ENCODE measurements around the gene ANKRD28. TPM values are rescaled to one million over a fixed set of nuclear protein-coding genes. Genes with fewer than 3 reads are reported as not detected.

The ANKRD28 gene
- total and polyA plus RNA-seq, 2 of the 8 experiments (the other 6 are each of a cell fraction or from before 2014, with no cell fraction given) = 39.1 to 61.7 TPM

GRCh38 chr3:15847239-15847638 is 49.5 kb upstream of the ANKRD28 start:
- Histone ChIP-seq H2AK5ac (ENCODE audit: low read depth, low read length) (no peak overlapping the region), H3K79me2 (ENCODE audit: control insufficient read depth in 1 of 2, insufficient read depth in 2 of 2, low read length in 2 of 2) (peaks cover 10 to 98% of the 10 kb centered on the region in 2 experiments; a peak in 3 of 4 replicates), H4K20me1 (replicated peaks in 1 of 2; ENCODE audit: control insufficient read depth in 1 of 2, insufficient read depth in 2 of 2, low read length in 2 of 2) (peaks cover 2% of the 10 kb centered on the region in 2 experiments), H3K23me2 (ENCODE audit: low read depth, low read length) (no peaks in the 10 kb centered on the region), H3K4ac (replicated peaks; ENCODE audit: insufficient read length, low read depth, low read length) (no peak overlapping the region), H3K4me3 (ENCODE audit: extremely low read depth in 1 of 4, insufficient read depth in 2 of 4, low read depth in 3 of 4, low read length in 4 of 4) (no peak overlapping the region), H2BK20ac (ENCODE audit: low read length) (no peak overlapping the region), H3K27ac (ENCODE audit: low read depth, low read length) (no peak overlapping the region), H3K36me3 (ENCODE audit: control insufficient read depth in 2 of 4, insufficient read depth in 4 of 4, low read length in 3 of 4) (peaks cover 0 to 2% (median 0%) of the 10 kb centered on the region in 4 experiments; a peak in 2 of 8 replicates), H3K23ac (ENCODE audit: insufficient read length) (no peak overlapping the region), H3K18ac (ENCODE audit: extremely low read depth, low read length) (no peak overlapping the region), H2BK12ac (ENCODE audit: low read depth, low read length) (no peak overlapping the region), H3K27me3 (replicated peaks in 1 of 4; ENCODE audit: control insufficient read depth in 3 of 4, extremely low read depth in 1 of 4, insufficient read depth in 3 of 4, low read length in 3 of 4) (no peaks in the 10 kb centered on the region), H3K4me2 (ENCODE audit: insufficient read depth in 1 of 2, low read depth in 2 of 2, low read length in 2 of 2) (no peak overlapping the region), H2BK120ac (replicated peaks; ENCODE audit: low read depth, low read length) (no peak overlapping the region), H4K8ac (ENCODE audit: extremely low read depth, insufficient read depth, low read length) (no peak overlapping the region), H3K9me3 (ENCODE audit: insufficient read depth in 2 of 2, low read depth in 1 of 2, low read length in 1 of 2) (peaks cover 2 to 7% of the 10 kb centered on the region in 2 experiments; a peak in 2 of 4 replicates), H2AFZ (ENCODE audit: low read length) (no peak overlapping the region), H3K9ac (replicated peaks in 1 of 4; ENCODE audit: extremely low read depth in 1 of 4, low read depth in 3 of 4, low read length in 3 of 4) (no peak overlapping the region), H2BK15ac (ENCODE audit: low read length) (no peak overlapping the region), H2BK5ac (ENCODE audit: low read depth, low read length) (no peak overlapping the region), H3K14ac (ENCODE audit: insufficient read length) (no peak overlapping the region), H4K5ac (ENCODE audit: insufficient read length, low read depth, low read length) (no peak overlapping the region), H3K4me1 (replicated peaks in 1 of 4; ENCODE audit: control insufficient read depth in 3 of 4, insufficient read depth in 4 of 4, low read length in 3 of 4) (no peaks in the 10 kb centered on the region; a peak in 1 of 7 replicates), H3K56ac (replicated peaks; ENCODE audit: insufficient read length, low read depth, low read length) (no peak overlapping the region), H3K79me1 (ENCODE audit: low read depth, low read length) (peaks cover 8% of the 10 kb centered on the region), H4K91ac (replicated peaks; ENCODE audit: insufficient read length, low read length) (no peak overlapping the region)
- ChIA-PET CTCF (ENCODE audit: partially characterized antibody) (interaction anchor here (1.6 kb wide), 1 partner anchor 131 kb away, joined by 3 read pairs; no protein-coding TSS in a partner anchor), POLR2A (ENCODE audit: partially characterized antibody) (interaction anchor here (1.4 to 1.6 kb wide), 2 partner anchors 13 to 15 kb away, joined by 4 read pairs; no protein-coding TSS in a partner anchor)
- DNase-seq (ENCODE audit: low read depth in 1 of 2, low spot score in 2 of 2) = no peak
- no peak for TF ChIP-seq RBBP5 (IDR thresholded peaks at IDR 0.05; ENCODE audit: borderline replicate concordance, low read depth, low read length)
- no peak for TF ChIP-seq CHD2 (IDR thresholded peaks at IDR 0.05; ENCODE audit: low read length)
- TF ChIP-seq CBX8 (IDR thresholded peaks at IDR 0.05; ENCODE audit: borderline replicate concordance, low read depth, low read length) = no peak
- TF ChIP-seq GTF2F1 (IDR thresholded peaks at IDR 0.05; ENCODE audit: borderline replicate concordance, low read depth, low read length) = no peak
- TF ChIP-seq RXRA (IDR thresholded peaks at IDR 0.05; ENCODE audit: insufficient read depth, low read depth, low read length) = no peak
- no peak for TF ChIP-seq EGR1 (IDR thresholded peaks at IDR 0.05; ENCODE audit: borderline replicate concordance, low read depth, low read length)
- FAIRE-seq = no peak
